Common myeloid progenitor, CD34-positive (primary cell): Measurements from ENCODE around the gene KDM8.

Experiments used
- CTCF ChIA-PET: fragments of 350-600 bp; sonication (Branson Sonifier 250); formaldehyde crosslinking; loops from one replicate; lab custom pipeline; 2021; ENCODE audit warnings: antibody characterized with exemption; lab: Charles Lee
- POLR2A ChIA-PET: fragments of 350-600 bp; sonication (Branson Sonifier 250); formaldehyde crosslinking; loops from one replicate; lab custom pipeline; 2021; ENCODE audit warnings: antibody characterized with exemption; lab: Charles Lee
- DNase-seq, 3 donors: peaks; one replicate each; pipeline versions ENCODE4 v3.0.0 to v3.0.0-alpha.2; 2013
- H3K27ac ChIP-seq, 2 experiments: 1 replicate in 1 of 2; 2 replicates in 1 of 2; pipeline ENCODE4 v1.7.0; 2013; ENCODE audit warnings: inconsistent platforms in 2 of 2, low read length in 2 of 2, mild to moderate bottlenecking in 2 of 2, low read depth in 1 of 2, moderate library complexity in 1 of 2; ENCODE audit not compliant: severe bottlenecking in 2 of 2, insufficient read depth in 1 of 2, poor library complexity in 1 of 2
- H3K27me3 ChIP-seq, 5 experiments: replicated peaks in 2 of 5; 1 replicate in 3 of 5; 2 replicates in 2 of 5; pipeline versions ENCODE4 v1.6.1 to v1.7.0; 2013; ENCODE audit warnings: low read length in 4 of 5, mild to moderate bottlenecking in 2 of 5, moderate library complexity in 2 of 5, inconsistent platforms in 1 of 5; ENCODE audit not compliant: insufficient read depth in 5 of 5, control insufficient read depth in 4 of 5
- H3K36me3 ChIP-seq, 4 experiments: 1 replicate in 2 of 4; 2 replicates in 2 of 4; pipeline versions ENCODE4 v1.6.1 to v1.7.0; 2013; ENCODE audit warnings: low read length in 3 of 4, control low read depth in 1 of 4, mild to moderate bottlenecking in 1 of 4; ENCODE audit not compliant: control insufficient read depth in 4 of 4, insufficient read depth in 4 of 4
- H3K4me1 ChIP-seq, 4 experiments: 1 replicate in 3 of 4; 2 replicates in 1 of 4; pipeline versions ENCODE4 v1.6.1 to v1.7.1; 2013; ENCODE audit warnings: low read length in 3 of 4, mild to moderate bottlenecking in 3 of 4, control low read depth in 1 of 4, inconsistent platforms in 1 of 4, moderate library complexity in 1 of 4; ENCODE audit not compliant: control insufficient read depth in 4 of 4, insufficient read depth in 4 of 4; ENCODE audit errors: control extremely low read depth in 1 of 4
- H3K4me3 ChIP-seq, 7 experiments: 1 replicate in 4 of 7; 2 replicates in 3 of 7; pipeline versions ENCODE4 v1.5.1 to v1.7.0; 2013; ENCODE audit warnings: mild to moderate bottlenecking in 7 of 7, low read length in 6 of 7, moderate library complexity in 6 of 7, inconsistent platforms in 2 of 7, low read depth in 2 of 7, control low read depth in 1 of 7; ENCODE audit not compliant: insufficient read depth in 4 of 7, control insufficient read depth in 1 of 7; ENCODE audit errors: extremely low read depth in 1 of 7
- H3K9me3 ChIP-seq, 5 experiments: 1 replicate in 4 of 5; 2 replicates in 1 of 5; pipeline versions ENCODE4 v1.6.1 to v1.7.1; 2013; ENCODE audit warnings: low read length in 4 of 5, mild to moderate bottlenecking in 2 of 5, inconsistent platforms in 1 of 5, low read depth in 1 of 5, moderate library complexity in 1 of 5; ENCODE audit not compliant: control insufficient read depth in 4 of 5, insufficient read depth in 2 of 5; ENCODE audit errors: control extremely low read depth in 1 of 5
- WGBS: methylation state at CpG from one replicate; pipeline ENCODE4 v1.1.5; 2013; ENCODE audit not compliant: insufficient coverage; 5-methylcytosine and 5-hydroxymethylcytosine counted together

The KDM8 gene

GRCh38 chr16:27267037-27267677, 63.8 kb downstream of the KDM8 start:
- 80% methylated on average over 4 of the region's 8 CpGs for WGBS
- peak in 2 of 3 donors; percentile 37 to 58 for DNase-seq
- Histone ChIP-seq H3K4me3 (peak overlapping the region in 1 of 7 experiments; percentile 94), H3K36me3 (no peaks in the 10 kb centered on the region), H3K9me3 (no peaks in the 10 kb centered on the region), H3K27me3 (no peaks in the 10 kb centered on the region), H3K27ac (no peak overlapping the region), H3K4me1 (peaks cover 0 to 26% (median 19%) of the 10 kb centered on the region in 4 experiments)
- ChIA-PET CTCF (interaction anchor here (0.8 kb wide), 1 partner anchor 23 kb away, joined by 3 read pairs; no protein-coding TSS in a partner anchor), POLR2A (no interaction called here)

- CTCF ChIA-PET: interaction anchor here (0.8 kb wide), 1 partner anchor 33 kb away, joined by 3 read pairs; no protein-coding TSS in a partner anchor
These were observed 65.3 kb downstream of the KDM8 start, which contains the start of gene NSMCE1 for GRCh38 chr16:27268376-27269299. TSS of gene NSMCE1 (minus strand) at chr16:27268772. CDS start at chr16:27257570, 11,202 bp downstream.

DNA sequence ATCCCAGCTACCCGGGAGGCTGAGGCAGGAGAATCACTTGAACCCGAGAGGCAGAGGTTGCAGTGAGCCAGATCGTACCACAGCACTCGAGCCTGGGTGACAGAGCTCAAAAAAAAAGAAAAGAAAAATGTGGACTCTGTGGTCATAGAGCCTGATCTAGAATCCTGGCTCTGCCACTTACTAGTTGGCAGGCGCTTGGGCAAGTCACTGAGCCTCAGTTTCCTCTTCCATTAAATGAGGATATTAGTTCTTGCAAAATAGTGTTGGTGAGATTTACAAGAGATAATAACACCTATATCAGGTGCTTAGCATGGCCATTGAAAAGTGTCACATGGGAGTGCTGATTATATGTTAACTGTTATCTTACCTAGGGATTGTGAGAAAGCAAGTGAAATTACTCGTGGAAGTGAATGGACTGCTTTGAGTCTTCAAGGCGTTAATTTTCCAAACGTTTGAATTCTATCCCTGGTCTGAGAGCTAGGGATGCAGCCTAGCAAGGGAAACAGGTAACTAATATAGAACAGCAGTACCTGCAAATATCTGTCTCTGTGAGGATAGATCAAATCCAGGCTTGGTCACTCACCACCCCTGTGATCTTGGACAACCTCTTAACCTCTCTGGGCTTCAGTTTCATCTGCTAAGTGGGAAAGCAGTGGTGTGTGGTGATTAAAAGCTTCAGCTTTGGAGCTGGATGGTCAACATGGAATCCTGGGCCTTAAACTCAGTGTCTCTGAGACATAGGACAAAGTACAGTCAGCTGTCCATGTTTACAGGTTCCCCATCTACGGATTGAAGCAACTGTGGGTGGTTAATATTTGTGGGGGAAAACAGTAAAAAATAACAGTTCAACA, 66.2 kb downstream of the KDM8 start:
- ChIA-PET POLR2A (interaction anchor here (0.6 kb wide), 1 partner anchor 22 kb away, joined by 4 read pairs; no protein-coding TSS in a partner anchor), CTCF (interaction anchor here (1.4 kb wide), 1 partner anchor 44 kb away, joined by 4 read pairs; no protein-coding TSS in a partner anchor)
- H3K27me3 ChIP-seq: no peaks in the 10 kb centered on the region
- H3K36me3 ChIP-seq: no peaks in the 10 kb centered on the region
- no peaks in the 10 kb centered on the region for H3K9me3 ChIP-seq
- peak overlapping the region; percentile 50 to 97 (median 89) for H3K4me3 ChIP-seq
- WGBS: 89% methylated on average over 7 of the region's 9 CpGs
- H3K4me1 ChIP-seq: peaks cover 7 to 31% (median 28%) of the 10 kb centered on the region in 4 experiments
- DNase-seq: no peak
- peak overlapping the region; percentile 81 to 93 for H3K27ac ChIP-seq

More at GRCh38 chr16:27268376-27269299, 65.3 kb downstream of the KDM8 start, which contains the start of gene NSMCE1:
- DNase-seq: peak; percentile 96 to 98 (median 97)
- Histone ChIP-seq H3K27me3 (no peaks in the 10 kb centered on the region), H3K9me3 (no peaks in the 10 kb centered on the region), H3K4me1 (peaks cover 3 to 24% (median 21%) of the 10 kb centered on the region in 4 experiments), H3K27ac (peak within 1 kb of the TSS; percentile 81 to 93), H3K36me3 (no peaks in the 10 kb centered on the region), H3K4me3 (peak within 1 kb of the TSS; percentile 50 to 97 (median 89))
- WGBS: 8% methylated on average over 51 of the region's 58 CpGs
- POLR2A ChIA-PET: interaction anchor here (0.7 to 1.0 kb wide), 2 partner anchors 99 to 103 kb away, joined by 3 to 4 read pairs; no protein-coding TSS in a partner anchor

DNA sequence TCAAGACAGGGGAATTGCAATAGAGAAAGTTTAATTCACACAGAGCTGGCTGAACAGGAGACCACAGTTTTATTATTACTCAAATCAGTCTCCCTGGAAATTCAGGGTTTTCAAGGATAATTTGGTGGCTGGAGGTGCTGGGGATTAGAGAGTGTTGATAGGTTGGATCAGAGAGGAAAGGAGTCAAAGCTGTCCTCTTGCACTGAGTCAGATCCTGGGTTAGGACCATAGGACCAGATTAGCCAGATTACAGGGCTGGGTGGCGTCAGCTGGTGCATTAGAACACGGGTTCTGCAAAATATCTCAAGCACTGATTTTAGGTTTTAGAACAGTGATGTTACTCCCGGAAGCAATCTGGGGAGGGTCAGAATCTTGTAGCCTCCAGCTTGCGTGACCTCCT, 67.0 kb downstream of the KDM8 start:
- H3K36me3 ChIP-seq: no peaks in the 10 kb centered on the region

More for the DNA sequence above, 67.0 kb downstream of the KDM8 start:
- 95% methylated on average over 3 of the region's 4 CpGs for WGBS
- H3K9me3 ChIP-seq: no peaks in the 10 kb centered on the region
- POLR2A ChIA-PET: no interaction called here
- peaks cover 7 to 34% (median 29%) of the 10 kb centered on the region in 4 experiments for H3K4me1 ChIP-seq
- CTCF ChIA-PET: interaction anchor here (1.4 kb wide), 1 partner anchor 45 kb away, joined by 4 read pairs; no protein-coding TSS in a partner anchor
- H3K27ac ChIP-seq: no peak overlapping the region
- no peaks in the 10 kb centered on the region for H3K27me3 ChIP-seq
- H3K4me3 ChIP-seq: no peak overlapping the region
- no peak for DNase-seq
